HEK293T (cell line): ENCODE data around the gene CDC42.

Experiments used
- ARNT ChIP-seq: fragments of 450-650 bp; IDR thresholded peaks from 2 replicates; pipeline ENCODE4 v1.6.1; 2017; ENCODE audit warnings: mild to moderate bottlenecking
- CTBP1 ChIP-seq: fragments of 450-650 bp; IDR thresholded peaks from 2 replicates; pipeline ENCODE4 v1.6.1; 2016; ENCODE audit warnings: borderline replicate concordance
- ELF4 ChIP-seq: fragments of 450-650 bp; IDR thresholded peaks from 2 replicates; pipeline ENCODE4 v1.6.1; 2017; ENCODE audit warnings: antibody characterized with exemption
- FOXK2 ChIP-seq: fragments of 450-650 bp; IDR thresholded peaks from 2 replicates; pipeline ENCODE4 v1.6.1; 2016; ENCODE audit warnings: mild to moderate bottlenecking
- FOXM1 ChIP-seq: fragments of 450-650 bp; IDR thresholded peaks from 2 replicates; pipeline ENCODE4 v1.6.1; 2017; ENCODE audit warnings: mild to moderate bottlenecking, borderline replicate concordance
- NFRKB ChIP-seq: fragments of 450-650 bp; IDR thresholded peaks from 2 replicates; pipeline ENCODE4 v1.6.1; 2016; ENCODE audit warnings: mild to moderate bottlenecking, moderate library complexity
- SP1 ChIP-seq: fragments of 450-650 bp; IDR thresholded peaks from 2 replicates; pipeline ENCODE4 v1.6.1; 2017
- SUZ12 ChIP-seq: fragments of 450-650 bp; IDR thresholded peaks from 2 replicates; pipeline ENCODE4 v1.6.1; 2016; ENCODE audit warnings: mild to moderate bottlenecking
- TARDBP ChIP-seq: fragments of 450-650 bp; IDR thresholded peaks from 2 replicates; pipeline ENCODE4 v1.6.1; 2016
- ZNF384 ChIP-seq: fragments of 450-650 bp; IDR thresholded peaks from 2 replicates; pipeline ENCODE4 v1.6.1; 2016

- TF ChIP-seq SP1 = no peak
- no peak for TF ChIP-seq FOXM1
- TF ChIP-seq TARDBP = no peak
- TF ChIP-seq ARNT = no peak
- no peak for TF ChIP-seq SUZ12
- no peak for TF ChIP-seq ZNF384
- TF ChIP-seq ELF4 = no peak
- no peak for TF ChIP-seq CTBP1
- no peak for TF ChIP-seq NFRKB
- TF ChIP-seq FOXK2 = no peak
These were observed 848 bp upstream of the CDC42 start for GRCh38 chr1:22051607-22052114.
